ENCODE measurements around the gene NR1H4.

NR1H4 gene

DNA sequence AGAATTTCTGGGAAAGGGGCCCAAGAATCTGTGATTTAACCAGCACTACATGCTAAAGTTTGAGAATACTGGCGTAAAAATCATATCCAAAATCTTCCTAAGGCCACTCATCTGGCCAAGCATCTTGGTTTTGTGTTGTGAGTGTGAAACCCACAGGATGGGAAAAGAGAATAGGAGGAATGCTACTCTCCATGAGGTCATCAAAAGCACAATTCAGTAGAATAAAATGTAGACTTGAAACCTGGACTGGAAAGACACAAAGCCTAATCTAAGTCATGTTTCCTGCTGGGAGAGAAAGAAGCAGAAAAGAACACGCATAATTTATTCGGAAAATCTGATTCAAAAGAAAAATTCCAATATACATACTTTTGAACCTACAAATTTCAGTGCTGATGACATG, 42.3 kb downstream of the NR1H4 start:
- no peak overlapping the region for H3K27ac ChIP-seq
- TF ChIP-seq, protein P1, sequence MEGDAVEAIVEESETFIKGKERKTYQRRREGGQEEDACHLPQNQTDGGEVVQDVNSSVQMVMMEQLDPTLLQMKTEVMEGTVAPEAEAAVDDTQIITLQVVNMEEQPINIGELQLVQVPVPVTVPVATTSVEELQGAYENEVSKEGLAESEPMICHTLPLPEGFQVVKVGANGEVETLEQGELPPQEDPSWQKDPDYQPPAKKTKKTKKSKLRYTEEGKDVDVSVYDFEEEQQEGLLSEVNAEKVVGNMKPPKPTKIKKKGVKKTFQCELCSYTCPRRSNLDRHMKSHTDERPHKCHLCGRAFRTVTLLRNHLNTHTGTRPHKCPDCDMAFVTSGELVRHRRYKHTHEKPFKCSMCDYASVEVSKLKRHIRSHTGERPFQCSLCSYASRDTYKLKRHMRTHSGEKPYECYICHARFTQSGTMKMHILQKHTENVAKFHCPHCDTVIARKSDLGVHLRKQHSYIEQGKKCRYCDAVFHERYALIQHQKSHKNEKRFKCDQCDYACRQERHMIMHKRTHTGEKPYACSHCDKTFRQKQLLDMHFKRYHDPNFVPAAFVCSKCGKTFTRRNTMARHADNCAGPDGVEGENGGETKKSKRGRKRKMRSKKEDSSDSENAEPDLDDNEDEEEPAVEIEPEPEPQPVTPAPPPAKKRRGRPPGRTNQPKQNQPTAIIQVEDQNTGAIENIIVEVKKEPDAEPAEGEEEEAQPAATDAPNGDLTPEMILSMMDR (conservative IDR thresholded peaks at IDR 0.05), result no peak

DNA sequence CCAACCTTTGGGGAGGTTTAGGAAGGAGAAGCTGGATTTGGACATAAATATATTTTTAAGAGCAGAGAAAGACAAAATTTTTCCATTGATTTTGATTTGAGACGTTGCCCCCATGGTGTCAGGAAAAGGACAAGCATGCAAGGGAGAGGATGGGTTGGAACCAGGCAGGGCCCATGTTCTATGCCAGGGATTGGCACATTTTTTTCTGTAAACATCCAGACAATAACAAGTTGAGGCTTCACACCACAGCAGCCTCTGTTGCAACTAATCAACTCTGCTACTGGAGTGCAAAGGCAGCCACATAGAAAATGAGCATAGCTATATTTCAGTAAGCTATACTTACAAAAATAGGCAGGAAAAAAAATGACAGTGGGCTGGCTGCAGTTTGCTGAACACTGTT, 44.7 kb downstream of the NR1H4 start:
- TF ChIP-seq, protein P1 (conservative IDR thresholded peaks at IDR 0.05), result no peak
- no peak overlapping the region for H3K27ac ChIP-seq

DNA sequence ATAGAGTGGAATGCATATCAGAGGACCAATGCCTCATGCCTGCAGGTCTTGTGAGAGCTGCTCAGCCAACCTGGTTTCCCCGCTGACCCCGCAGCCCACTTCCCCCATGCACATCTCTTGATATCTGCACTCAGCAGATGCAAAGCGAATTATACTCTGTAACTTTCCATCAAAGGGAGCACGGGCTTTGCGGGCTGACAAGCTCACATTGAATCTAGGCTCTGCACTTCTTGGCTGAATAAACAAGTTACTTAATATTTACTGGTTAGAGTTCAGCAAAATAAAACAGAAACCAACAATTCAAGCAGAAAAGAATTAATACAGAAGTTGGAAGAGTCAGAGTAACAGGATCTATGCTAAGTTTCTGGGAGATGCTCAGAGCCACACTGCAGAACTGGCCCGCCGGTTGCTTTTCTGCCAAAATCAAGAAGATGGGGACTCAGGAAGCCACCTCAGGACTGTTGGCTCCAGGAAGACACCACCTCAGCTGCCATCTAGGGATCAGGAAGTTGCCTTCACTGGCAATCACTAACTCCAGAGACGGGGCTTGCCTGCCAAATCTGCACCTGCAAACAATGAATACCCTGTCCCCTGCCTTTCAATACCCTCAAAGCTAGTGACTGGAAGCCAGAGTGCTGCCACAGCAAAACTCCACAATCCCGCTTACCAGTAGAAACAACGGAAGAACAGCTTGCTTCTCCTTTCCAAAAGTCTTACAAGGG, 46.5 kb downstream of the NR1H4 start:
- TF ChIP-seq, protein P1 (conservative IDR thresholded peaks at IDR 0.05), result no peak

DNA sequence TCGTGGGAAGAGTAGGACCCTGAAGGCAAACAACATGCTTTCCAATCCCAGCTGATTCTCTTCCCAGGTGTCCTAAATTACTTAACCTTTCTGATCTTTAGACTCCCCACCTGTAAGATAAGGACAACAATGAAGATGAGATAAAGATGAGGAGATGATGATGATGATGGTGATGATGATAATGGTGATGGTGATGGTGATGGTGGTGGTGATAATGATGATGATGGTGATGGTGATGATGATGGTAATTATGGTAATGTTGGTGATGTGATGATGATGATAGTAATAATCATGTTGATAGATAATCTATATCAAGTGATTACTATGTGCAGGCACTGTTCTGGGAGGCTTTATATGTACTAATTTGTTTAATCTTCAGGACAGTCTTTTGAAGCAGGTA, 48.3 kb downstream of the NR1H4 start:
- no peak overlapping the region for H3K27ac ChIP-seq
- TF ChIP-seq, protein P1 (conservative IDR thresholded peaks at IDR 0.05), result no peak

More for the DNA sequence above, 46.5 kb downstream of the NR1H4 start:
- no peak overlapping the region for H3K27ac ChIP-seq

DNA sequence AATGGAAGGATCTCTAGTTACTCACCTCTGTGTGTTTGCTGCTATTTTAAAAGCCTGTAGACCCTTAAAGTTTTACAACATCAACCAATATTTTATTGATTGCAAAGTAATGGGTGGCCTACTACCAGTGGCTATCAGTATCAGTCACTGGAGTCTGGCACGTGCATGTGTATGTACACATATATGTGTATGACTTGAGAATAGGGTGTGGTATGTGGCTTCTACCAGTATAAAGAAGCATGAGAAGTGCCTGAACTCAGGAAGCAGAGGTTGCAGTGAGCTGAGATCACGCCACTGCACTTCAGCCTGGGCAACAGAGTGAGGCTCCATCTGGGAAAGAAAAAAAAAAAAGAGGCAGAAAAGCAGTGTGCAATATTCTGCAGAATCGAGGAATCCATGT, 54.4 kb downstream of the NR1H4 start:
- TF ChIP-seq, protein P1 (conservative IDR thresholded peaks at IDR 0.05), result no peak
- H3K27ac ChIP-seq, result no peak overlapping the region

DNA sequence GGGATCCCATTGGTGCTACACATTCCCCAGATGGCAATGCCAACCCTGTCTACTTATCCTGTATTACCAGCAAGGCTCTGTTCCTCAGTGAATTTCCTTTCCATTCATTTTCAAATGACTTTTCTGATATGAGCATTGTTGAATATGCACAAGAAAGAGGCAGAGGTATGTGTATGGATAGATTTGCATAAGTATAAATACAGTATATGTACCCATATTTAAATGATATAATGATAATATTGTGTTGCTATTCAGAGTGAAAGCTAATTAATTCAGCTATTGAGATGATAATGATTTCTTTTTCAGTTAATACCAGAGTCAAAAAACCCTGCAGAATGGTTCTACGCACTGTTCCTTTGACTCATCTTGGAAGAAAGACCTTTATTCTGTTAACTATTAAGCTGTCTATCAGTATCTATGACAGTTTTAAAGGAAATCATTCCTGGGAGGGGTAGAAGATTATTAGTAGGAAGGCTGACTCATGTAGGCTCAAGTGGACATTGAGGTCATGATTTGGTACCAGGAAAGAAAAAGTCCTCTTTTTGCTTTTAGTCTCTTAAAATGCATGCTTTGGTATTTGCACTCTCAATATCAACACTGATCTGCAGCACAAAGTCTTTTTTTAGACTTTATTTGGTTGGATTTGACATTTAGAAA, 54.9 kb downstream of the NR1H4 start:
- TF ChIP-seq, protein P1 (conservative IDR thresholded peaks at IDR 0.05), result no peak
- H3K27ac ChIP-seq, result no peak overlapping the region

DNA sequence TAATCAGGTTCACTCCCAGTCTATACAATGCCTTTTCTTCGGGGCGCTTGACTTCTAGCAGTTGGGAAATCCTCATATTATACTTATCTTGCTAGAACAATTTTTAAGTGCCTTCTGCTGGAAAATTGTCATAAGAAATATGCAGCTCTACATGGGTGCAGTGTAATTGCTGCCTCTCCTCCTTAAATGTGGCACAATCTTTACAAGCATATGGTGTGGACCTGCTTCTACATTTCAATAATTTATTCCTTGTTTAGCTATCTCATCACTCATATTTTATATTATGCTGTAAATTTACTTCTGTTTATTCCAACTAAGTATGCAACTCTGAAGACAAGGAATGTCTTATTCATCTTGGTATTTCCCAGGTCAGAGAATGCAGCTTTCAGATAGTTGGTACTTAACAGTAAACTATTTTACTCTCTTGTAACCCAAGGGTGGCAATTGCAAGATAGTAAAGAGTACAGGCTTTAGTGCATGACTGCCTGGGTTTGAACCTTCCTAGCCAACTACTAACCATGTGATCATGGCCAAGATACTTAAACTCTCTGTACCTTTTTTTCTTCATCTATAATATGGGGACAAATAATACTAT, 56.2 kb downstream of the NR1H4 start:
- TF ChIP-seq, protein P1 (conservative IDR thresholded peaks at IDR 0.05), result no peak
- no peak overlapping the region for H3K27ac ChIP-seq

Measured in VCaP (cell line).